Pons (tissue), 1 donor: ENCODE results near the gene ZBTB7C.
"Not testable (repeated sequence)": the region's sequence is repeated elsewhere in the genome, so short reads cannot be mapped to it uniquely, and the experiment has no call there.

Experiments used
- DNase-seq: peaks from one replicate; pipeline ENCODE4 v3.0.0-alpha.2; 2016; ENCODE audit warnings: low spot score

ZBTB7C gene

DNA sequence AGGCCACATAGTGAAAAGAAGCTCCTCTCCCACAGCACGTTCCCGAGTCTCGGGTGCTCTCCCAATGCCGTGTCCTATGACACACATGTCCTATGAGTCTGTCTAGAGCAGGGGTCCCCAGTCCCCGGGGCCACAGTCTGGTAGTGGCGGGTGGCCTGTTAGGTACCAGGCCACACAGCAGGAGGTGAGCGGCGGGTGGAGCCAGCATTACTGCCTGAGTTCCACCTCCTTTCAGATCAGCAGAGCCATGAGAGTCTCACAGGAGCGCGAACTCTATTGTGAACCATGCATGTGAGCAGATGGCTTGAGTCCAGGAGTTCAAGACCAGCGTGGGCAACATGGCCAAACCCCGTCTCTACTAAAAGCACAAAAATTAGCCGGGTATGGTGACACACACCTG lies 112.6 kb downstream of the ZBTB7C start:
- DNase-seq: no peak

DNA sequence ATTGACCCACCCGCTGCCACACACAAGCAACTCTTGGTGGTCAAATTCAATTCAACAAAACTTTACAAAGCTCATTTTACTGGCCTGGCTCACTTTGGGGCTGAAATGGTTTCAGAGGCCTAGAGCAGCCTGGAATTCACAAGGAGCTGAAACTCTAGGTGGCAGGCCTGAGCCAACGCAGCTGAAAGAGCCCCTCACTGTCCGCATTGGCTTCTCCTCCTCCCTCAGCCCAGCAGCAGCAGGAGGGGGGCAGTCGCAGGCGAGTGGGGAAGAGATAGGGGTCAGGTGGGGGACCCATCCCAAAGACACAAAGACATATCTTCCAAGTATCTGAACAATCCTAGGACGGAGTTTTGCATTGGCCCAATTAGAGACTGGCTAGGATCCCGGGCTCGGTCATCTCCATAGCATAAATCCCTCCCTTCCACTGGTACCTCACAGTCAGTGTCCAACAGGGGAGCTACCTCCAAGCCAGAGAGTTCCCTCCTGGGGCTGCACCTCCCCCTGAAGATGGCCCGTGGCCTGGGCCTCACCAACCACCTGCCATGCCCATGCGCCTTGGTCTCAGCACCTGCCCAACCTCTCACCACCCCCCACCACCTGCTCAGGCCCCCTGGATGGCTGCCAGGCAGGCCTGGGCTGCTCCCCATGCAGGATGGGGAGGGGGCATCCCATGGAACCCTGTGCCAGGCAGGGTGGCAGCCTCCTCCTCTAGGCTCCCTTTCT lies 113.4 kb downstream of the ZBTB7C start:
- no peak for DNase-seq

DNA sequence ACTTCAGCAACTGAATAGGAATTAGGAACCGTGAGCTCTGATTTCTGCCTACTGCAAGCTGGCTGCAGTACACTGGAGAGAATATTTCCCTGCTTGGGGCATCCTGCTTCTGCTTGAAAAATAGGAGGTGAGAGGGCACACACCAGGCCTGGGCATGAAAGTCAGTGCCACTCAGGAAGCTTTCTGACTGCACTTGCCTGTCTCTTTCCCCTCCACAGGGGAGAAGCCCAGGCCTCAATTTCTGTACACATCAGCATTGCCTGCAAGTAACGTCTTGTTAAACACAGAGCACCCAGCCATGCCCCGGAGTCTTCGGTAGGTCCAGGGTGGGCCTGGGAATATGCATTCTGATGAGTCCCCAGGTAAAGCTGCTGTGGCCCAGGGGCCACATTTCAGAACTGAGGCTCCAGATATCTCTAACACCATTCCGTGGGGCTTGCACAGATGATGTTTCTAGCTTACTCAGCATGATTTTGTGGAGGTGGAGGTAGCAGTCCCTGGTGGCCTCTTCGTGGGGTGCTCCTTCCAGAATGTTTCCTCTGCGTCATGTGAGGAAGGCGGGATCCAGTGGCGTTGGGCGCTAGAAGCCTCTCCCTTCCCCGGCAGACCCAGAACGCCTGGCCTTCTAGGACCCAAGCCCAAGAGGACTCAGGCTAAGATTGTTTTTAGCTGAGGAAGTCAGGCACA lies 114.1 kb downstream of the ZBTB7C start:
- no peak for DNase-seq

DNA sequence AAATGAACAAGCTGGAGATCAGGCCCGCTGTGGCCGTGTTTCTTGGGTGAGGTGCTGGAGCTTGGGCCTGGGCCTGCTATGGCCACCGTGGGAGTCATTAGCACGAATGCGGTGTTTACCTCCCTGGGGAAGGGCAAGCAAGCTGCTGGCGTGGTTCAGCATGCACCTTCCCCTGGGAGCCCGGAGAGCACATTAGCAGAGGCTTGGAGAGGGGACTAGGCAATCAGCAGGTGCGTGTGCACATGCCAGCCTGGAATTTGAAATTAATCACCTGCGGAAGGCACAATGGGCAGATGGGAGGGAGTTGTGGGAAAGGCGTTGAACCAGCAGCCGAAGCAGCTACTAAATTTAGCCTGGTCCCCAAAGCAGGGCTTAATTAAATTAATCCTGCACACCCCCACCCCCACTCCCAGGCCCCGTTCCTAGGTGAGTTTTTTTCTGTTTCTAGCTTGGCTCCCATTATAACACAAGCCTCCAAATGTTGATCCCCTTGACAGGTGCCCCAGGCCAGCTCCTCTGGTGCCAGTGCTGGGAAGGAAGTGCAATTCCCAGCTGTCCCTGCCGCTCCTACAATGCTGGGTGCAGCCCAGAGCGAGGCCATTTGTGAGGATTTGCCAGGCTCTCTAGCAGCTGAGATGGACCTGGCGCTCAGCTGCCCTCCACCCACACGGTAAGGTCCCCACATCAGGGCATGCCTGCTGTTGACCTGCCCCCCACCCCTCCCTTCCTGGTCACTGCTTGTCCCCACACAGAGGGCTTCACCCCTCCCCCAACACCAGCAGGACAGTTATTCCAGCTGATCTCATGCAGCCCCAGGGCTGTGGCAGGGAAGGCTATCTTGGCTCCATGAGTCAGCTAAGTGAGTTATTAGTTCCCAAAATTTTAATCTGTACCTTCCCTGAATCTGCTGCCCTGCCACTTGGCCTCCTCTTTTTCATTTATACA lies 115.0 kb downstream of the ZBTB7C start:
- no peak for DNase-seq

- DNase-seq: no peak
Measured at GRCh38 chr18:48292782-48293424, 116.3 kb downstream of the ZBTB7C start.

DNA sequence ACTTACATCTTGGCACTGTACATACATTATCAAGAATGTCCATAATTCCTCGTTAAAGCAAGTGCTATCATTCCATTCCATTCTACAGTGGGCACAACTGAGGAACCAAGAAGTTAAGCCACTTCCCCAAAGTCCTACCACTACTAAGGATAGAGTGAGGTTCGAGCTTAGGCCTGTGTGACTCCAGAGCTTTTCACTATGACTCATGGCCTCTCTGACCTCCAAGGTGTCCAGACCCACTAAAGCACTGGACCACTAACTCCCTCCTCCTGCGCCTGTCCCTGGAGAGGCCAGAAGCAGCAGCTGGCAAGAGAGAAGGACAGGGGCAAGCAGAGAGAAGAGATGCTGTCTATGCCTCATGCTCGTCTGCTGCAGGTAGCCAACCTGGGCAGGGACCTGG lies 117.0 kb downstream of the ZBTB7C start:
- no peak for DNase-seq

GRCh38 chr18:48290162-48290926 lies 118.8 kb downstream of the ZBTB7C start:
- DNase-seq: peak; percentile 14

DNA sequence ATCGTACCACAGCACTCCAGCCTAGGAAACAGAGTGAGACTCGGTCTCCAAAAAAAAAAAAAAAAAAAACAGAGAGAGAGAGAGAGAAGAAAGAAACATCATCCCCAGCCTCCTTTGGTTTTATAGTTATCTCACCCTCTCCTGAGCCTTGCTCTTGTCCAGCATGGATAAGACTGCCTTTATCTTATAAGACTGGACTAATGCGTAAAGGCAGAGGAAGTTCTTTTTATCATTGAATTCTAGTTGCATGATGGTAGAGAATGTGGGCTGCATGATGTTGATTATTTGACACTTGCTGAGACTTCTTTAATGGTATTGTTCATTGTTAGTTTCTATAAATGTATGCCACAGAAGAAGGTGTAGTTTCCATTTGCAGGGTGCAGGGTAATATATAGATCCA lies 124.4 kb downstream of the ZBTB7C start:
- DNase-seq: no peak

DNA sequence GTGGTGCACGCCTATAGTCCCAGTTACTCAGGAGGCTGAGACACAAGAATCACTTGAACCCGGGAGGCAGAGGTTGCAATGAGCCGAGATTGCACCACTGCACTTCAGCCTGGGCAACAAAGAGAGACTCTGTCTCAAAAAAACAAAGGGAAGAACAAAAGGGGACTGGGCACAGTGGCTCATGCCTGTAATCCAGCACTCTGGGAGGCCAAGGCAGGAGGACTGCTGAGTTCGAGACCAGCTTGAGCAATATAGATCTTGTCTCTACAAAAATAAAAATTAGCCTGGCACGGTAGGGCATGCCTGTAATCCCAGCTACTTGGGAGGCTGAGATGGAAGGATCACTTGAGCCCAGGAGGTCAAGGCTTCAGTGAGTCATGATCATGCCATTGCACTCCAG lies 125.2 kb downstream of the ZBTB7C start:
- not testable (repeated sequence) for DNase-seq

- DNase-seq: not testable (repeated sequence)
Measured at GRCh38 chr18:48281460-48281859, 127.7 kb downstream of the ZBTB7C start.

GRCh38 chr18:48279312-48279711 lies 129.9 kb downstream of the ZBTB7C start:
- DNase-seq: no peak

DNA sequence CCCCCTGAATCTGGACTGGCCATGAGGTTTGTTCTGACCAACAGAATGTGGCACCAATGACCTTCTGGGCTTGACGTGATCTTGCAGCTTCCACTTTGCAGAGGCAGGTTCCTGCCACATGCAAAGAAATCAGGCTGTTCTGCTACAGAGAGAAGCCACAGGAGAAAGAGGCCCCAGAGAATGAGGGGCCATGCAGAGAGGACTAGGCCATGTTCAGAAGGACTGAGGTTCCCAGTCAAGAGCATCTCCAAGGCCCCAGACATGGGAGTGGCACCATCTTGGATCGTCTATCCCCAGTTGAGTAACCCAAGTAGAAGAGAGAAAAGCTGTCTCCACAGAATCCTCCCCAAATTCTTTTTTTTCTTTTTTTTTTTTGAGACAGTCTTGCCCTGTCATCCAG lies 131.1 kb downstream of the ZBTB7C start:
- no peak for DNase-seq

DNA sequence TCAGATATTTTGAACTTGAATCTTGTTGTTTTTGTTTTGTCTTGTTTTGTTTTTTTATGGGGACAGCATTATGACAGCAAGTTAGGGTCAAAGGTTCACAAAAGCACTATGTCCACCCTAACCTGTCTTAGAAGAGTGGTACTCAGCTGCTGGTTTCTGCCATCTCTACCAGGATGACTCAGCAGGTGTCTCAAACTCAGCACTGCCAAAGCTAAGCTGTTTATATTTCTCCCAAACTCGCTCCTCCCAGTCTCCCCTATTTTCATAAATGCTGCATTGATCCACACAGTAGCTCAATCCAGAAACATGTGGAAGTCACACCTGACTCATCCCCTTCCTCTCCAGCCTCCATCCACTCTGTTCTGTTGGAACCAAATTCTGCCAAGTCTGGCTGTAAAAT lies 134.9 kb downstream of the ZBTB7C start:
- DNase-seq: no peak

DNA sequence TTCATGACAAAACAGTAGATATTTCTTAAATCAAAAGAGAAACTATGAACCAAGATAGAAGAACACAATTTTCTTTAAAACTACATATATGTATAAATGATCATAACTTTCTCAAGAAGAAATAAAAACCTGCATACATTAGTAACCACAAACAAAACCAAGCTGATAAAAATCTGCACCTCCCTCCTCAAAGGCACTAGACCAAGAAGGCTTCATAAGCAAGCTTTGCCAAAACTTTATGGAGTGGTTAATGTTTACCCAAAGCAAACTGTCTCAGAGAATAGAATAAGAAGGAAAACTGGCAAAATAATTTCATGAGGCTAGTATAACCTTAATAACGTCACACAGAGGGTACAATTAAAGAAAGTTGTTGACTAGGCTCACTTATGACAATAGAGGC lies 138.3 kb downstream of the ZBTB7C start:
- DNase-seq: no peak

GRCh38 chr18:48265328-48265727 lies 143.9 kb downstream of the ZBTB7C start:
- no peak for DNase-seq

- DNase-seq: no peak
Measured at GRCh38 chr18:48263914-48264902, 145.0 kb downstream of the ZBTB7C start.

- DNase-seq: no peak
Measured at GRCh38 chr18:48263192-48263853, 145.9 kb downstream of the ZBTB7C start.

DNA sequence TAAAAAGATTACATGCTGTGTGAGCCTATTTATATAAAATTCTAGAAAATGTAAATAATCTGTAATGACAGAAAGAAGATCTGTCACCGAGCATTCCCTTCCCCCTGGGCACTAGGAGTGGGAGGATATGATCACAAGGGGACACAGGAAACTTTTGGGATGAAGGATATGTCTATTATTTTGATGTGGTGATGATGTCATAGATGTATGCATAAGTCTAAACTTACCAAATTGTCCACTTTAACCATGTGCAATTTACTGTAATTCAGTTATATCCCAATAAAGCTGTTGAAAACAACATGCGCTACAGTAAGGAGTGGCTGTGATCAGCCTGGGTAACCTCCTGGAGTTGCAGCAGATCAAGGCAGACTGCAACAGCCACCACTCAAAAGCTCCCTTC lies 148.9 kb downstream of the ZBTB7C start:
- no peak for DNase-seq

GRCh38 chr18:48256848-48257247 lies 152.3 kb downstream of the ZBTB7C start:
- no peak for DNase-seq
